K562 (cell line): ENCODE results near the gene PSORS1C2. TPM values are rescaled to one million over a fixed set of nuclear protein-coding genes. Genes with fewer than 3 reads are reported as not detected.

Experiments
- BACH1 ChIP-seq: fragments of 200-800 bp; sonication (Bioruptor generic); IDR thresholded peaks from 2 replicates; pipeline ENCODE4 v1.6.1; 2016; ENCODE audit warnings: missing genetic modification characterization, missing compliant biosample characterization
- ELF1 ChIP-seq: fragments of 200-800 bp; sonication (Bioruptor generic); IDR thresholded peaks from 2 replicates; pipeline ENCODE4 v1.6.1; 2016; ENCODE audit warnings: missing genetic modification characterization, missing compliant biosample characterization
- ETV5 ChIP-seq: sonication (generic); formaldehyde crosslinking; IDR thresholded peaks from 2 replicates; pipeline ENCODE4 v1.4.0; 2020; ENCODE audit warnings: low read depth, mild to moderate bottlenecking, missing genetic modification reagents
- HLTF ChIP-seq: fragments of 450-650 bp; IDR thresholded peaks from 2 replicates; pipeline ENCODE4 v1.6.1; 2016
- HNRNPUL1 ChIP-seq: fragments of 200-400 bp; formaldehyde crosslinking; IDR thresholded peaks from 2 replicates; pipeline ENCODE4 v1.6.1; 2017; ENCODE audit warnings: low read length
- JUNB ChIP-seq: fragments of 450-650 bp; formaldehyde crosslinking; conservative IDR thresholded peaks from 2 replicates; pipeline ENCODE4 v1.4.0; 2020; ENCODE audit warnings: mild to moderate bottlenecking
- MYNN ChIP-seq, 2 experiments: sonication (generic); formaldehyde crosslinking in 1 of 2; IDR thresholded peaks; 2 replicates each; pipeline versions ENCODE4 v1.5.0 to v1.6.1; 2016 to 2020; ENCODE audit warnings: antibody characterized with exemption in 1 of 2, missing genetic modification reagents in 1 of 2
- PTRF ChIP-seq: fragments of 450-650 bp; IDR thresholded peaks from 2 replicates; pipeline ENCODE4 v1.6.1; 2016; ENCODE audit warnings: mild to moderate bottlenecking, missing genetic modification characterization, missing compliant biosample characterization
- RCOR1 ChIP-seq, 2 experiments: IDR thresholded peaks; 2 replicates each; pipeline ENCODE4 v1.6.1; 2012; ENCODE audit warnings: low read depth in 2 of 2, low read length in 2 of 2, borderline replicate concordance in 1 of 2, improper control_type of control experiment in 1 of 2
- RHOXF2B ChIP-seq: fragments of 250-450 bp; sonication (Bioruptor Pico); conservative IDR thresholded peaks from 2 replicates; pipeline ENCODE4 v1.5.1; 2021
- SRSF1 ChIP-seq: fragments of 200-400 bp; formaldehyde crosslinking; IDR thresholded peaks from 2 replicates; pipeline ENCODE4 v1.6.1; 2017; ENCODE audit warnings: mild to moderate bottlenecking, low read depth, low read length, moderate library complexity
- ZKSCAN3 ChIP-seq: fragments of 250-450 bp; sonication (Bioruptor Pico); IDR thresholded peaks from 2 replicates; pipeline ENCODE4 v1.4.0; 2020
- ZNF695 ChIP-seq: fragments of 450-650 bp; formaldehyde crosslinking; IDR thresholded peaks from 2 replicates; pipeline ENCODE4 v1.4.0; 2020; ENCODE audit warnings: mild to moderate bottlenecking, moderate library complexity
- polyA plus RNA-seq, 8 experiments: library from polyadenylated mRNA; depleted of rRNA in 4 of 8; stranded (reverse) in 5 of 8; unstranded in 3 of 8; fragments of >200 nt; fragmentation: Nextera tagmentation in 2 of 8; fragmentation: Illumina TruSeq in 1 of 8; extraction: Ambion mirVana in 2 of 8; extraction: Trizol in 1 of 8; gene quantifications; 2 replicates each; pipeline versions ENCODE4 v1.2.1 to v1.2.3, GENCODE V29; 2011 to 2014; ENCODE audit warnings: inconsistent platforms in 1 of 8, missing spikeins in 1 of 8
- total RNA-seq, 7 experiments: library from RNA; depleted of rRNA in 6 of 7; stranded (reverse); fragments of >200 nt in 6 of 7; fragmentation: Illumina TruSeq in 2 of 7; extraction: Trizol in 2 of 7; gene quantifications; 2 replicates each; pipeline versions ENCODE4 v1.2.1 to v1.2.3, GENCODE V29; 2011 to 2021; ENCODE audit warnings: low replicate concordance in 1 of 7
- TF ChIP-seq, protein P1 (sequence below), 3 experiments: fragments of 200-800 bp in 1 of 3; fragments of 250-450 bp in 1 of 3; fragments of 450-650 bp in 1 of 3; sonication (Bioruptor Pico) in 1 of 3; sonication (Bioruptor generic) in 1 of 3; formaldehyde crosslinking in 1 of 3; IDR thresholded peaks; 2 replicates each; pipeline versions ENCODE4 v1.6.1 to v1.8.0; 2016 to 2022; ENCODE audit warnings: mild to moderate bottlenecking in 2 of 3, missing genetic modification characterization in 2 of 3, missing compliant biosample characterization in 1 of 3, moderate library complexity in 1 of 3
- TF ChIP-seq, protein P2 (sequence below): fragments of 150-350 bp; IDR thresholded peaks from 2 replicates; pipeline ENCODE4 v1.6.1; 2014; ENCODE audit warnings: low read depth, mild to moderate bottlenecking, low read length, borderline replicate concordance
- TF ChIP-seq, protein P3 (sequence below): fragments of 200-800 bp; sonication (Bioruptor generic); IDR thresholded peaks from 2 replicates; pipeline ENCODE4 v1.6.1; 2016; ENCODE audit warnings: missing genetic modification characterization, missing compliant biosample characterization

Gene PSORS1C2
- total and polyA plus RNA-seq, 9 of the 15 experiments (the other 6 are each of a cell fraction or from before 2014, with no cell fraction given) = not detected

DNA sequence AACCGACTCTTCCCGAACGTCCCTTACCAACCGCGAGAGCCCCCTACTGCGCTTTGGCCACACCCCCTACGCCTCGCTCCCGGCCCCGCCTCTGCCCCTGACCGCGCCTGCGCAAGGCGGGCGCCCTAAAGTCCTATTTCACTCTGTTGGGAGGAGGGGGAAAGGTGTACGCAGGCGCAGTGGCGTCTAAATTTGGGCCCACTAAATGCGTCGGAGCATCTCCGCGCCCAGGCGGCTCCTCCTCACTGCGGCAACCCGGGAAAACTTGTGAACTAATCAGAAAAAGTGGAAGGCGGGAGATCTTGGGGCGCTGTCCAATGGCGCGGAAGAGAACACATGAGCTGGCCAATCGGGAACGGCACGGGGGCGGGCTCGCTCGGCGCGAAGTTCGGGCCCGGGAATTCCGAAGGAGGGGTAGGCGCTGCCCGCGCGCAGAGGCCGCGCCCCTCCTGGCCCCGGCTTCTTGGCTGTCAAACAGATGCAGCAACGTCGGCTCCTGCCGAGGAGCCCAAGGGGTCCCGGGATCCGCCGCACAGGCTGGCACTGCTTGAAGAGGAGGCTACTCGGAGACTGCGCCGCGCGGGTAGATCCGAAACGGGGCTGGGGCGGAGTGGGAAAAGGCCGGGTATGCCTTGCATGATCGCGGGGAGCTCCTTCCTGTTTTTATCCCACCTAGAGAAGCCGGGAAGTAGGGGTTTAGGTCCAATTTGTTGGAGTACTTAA, 19.4 kb upstream of the PSORS1C2 start, which contains the start of gene TCF19 (continued):
- no peak for TF ChIP-seq RHOXF2B
- TF ChIP-seq SRSF1 = no peak
- TF ChIP-seq HNRNPUL1 = no peak
- TF ChIP-seq ETV5 = no peak
- no peak for TF ChIP-seq JUNB (CRISPR knock-in tag)
- TF ChIP-seq ELF1 (tag) = no peak
- no peak for TF ChIP-seq PTRF (tag)
- no peak for TF ChIP-seq ZNF695 (CRISPR knock-in tag)
- 0 out of 2 replicates have a peak, but pooled peaks have one; percentile 48 for TF ChIP-seq HLTF
- TF ChIP-seq RCOR1 (IDR thresholded peaks at IDR 0.05; ENCODE audit: borderline replicate concordance in 1 of 2, low read depth in 2 of 2, low read length in 2 of 2) = no peak; a peak in 1 of 4 replicates
- TF ChIP-seq MYNN (IDR thresholded peaks at IDR 0.05) = no peak
- TF ChIP-seq MYNN (CRISPR knock-in tag; IDR thresholded peaks at IDR 0.05) = no peak
- TF ChIP-seq, protein P1, sequence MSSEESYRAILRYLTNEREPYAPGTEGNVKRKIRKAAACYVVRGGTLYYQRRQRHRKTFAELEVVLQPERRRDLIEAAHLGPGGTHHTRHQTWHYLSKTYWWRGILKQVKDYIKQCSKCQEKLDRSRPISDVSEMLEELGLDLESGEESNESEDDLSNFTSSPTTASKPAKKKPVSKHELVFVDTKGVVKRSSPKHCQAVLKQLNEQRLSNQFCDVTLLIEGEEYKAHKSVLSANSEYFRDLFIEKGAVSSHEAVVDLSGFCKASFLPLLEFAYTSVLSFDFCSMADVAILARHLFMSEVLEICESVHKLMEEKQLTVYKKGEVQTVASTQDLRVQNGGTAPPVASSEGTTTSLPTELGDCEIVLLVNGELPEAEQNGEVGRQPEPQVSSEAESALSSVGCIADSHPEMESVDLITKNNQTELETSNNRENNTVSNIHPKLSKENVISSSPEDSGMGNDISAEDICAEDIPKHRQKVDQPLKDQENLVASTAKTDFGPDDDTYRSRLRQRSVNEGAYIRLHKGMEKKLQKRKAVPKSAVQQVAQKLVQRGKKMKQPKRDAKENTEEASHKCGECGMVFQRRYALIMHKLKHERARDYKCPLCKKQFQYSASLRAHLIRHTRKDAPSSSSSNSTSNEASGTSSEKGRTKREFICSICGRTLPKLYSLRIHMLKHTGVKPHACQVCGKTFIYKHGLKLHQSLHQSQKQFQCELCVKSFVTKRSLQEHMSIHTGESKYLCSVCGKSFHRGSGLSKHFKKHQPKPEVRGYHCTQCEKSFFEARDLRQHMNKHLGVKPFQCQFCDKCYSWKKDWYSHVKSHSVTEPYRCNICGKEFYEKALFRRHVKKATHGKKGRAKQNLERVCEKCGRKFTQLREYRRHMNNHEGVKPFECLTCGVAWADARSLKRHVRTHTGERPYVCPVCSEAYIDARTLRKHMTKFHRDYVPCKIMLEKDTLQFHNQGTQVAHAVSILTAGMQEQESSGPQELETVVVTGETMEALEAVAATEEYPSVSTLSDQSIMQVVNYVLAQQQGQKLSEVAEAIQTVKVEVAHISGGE (CRISPR knock-in tag; IDR thresholded peaks at IDR 0.05) = no peak
- TF ChIP-seq, protein P2, sequence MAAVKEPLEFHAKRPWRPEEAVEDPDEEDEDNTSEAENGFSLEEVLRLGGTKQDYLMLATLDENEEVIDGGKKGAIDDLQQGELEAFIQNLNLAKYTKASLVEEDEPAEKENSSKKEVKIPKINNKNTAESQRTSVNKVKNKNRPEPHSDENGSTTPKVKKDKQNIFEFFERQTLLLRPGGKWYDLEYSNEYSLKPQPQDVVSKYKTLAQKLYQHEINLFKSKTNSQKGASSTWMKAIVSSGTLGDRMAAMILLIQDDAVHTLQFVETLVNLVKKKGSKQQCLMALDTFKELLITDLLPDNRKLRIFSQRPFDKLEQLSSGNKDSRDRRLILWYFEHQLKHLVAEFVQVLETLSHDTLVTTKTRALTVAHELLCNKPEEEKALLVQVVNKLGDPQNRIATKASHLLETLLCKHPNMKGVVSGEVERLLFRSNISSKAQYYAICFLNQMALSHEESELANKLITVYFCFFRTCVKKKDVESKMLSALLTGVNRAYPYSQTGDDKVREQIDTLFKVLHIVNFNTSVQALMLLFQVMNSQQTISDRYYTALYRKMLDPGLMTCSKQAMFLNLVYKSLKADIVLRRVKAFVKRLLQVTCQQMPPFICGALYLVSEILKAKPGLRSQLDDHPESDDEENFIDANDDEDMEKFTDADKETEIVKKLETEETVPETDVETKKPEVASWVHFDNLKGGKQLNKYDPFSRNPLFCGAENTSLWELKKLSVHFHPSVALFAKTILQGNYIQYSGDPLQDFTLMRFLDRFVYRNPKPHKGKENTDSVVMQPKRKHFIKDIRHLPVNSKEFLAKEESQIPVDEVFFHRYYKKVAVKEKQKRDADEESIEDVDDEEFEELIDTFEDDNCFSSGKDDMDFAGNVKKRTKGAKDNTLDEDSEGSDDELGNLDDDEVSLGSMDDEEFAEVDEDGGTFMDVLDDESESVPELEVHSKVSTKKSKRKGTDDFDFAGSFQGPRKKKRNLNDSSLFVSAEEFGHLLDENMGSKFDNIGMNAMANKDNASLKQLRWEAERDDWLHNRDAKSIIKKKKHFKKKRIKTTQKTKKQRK = peak; percentile 92
- no peak for TF ChIP-seq ZKSCAN3 (CRISPR knock-in tag)
- TF ChIP-seq BACH1 (tag) = no peak
- TF ChIP-seq, protein P3, sequence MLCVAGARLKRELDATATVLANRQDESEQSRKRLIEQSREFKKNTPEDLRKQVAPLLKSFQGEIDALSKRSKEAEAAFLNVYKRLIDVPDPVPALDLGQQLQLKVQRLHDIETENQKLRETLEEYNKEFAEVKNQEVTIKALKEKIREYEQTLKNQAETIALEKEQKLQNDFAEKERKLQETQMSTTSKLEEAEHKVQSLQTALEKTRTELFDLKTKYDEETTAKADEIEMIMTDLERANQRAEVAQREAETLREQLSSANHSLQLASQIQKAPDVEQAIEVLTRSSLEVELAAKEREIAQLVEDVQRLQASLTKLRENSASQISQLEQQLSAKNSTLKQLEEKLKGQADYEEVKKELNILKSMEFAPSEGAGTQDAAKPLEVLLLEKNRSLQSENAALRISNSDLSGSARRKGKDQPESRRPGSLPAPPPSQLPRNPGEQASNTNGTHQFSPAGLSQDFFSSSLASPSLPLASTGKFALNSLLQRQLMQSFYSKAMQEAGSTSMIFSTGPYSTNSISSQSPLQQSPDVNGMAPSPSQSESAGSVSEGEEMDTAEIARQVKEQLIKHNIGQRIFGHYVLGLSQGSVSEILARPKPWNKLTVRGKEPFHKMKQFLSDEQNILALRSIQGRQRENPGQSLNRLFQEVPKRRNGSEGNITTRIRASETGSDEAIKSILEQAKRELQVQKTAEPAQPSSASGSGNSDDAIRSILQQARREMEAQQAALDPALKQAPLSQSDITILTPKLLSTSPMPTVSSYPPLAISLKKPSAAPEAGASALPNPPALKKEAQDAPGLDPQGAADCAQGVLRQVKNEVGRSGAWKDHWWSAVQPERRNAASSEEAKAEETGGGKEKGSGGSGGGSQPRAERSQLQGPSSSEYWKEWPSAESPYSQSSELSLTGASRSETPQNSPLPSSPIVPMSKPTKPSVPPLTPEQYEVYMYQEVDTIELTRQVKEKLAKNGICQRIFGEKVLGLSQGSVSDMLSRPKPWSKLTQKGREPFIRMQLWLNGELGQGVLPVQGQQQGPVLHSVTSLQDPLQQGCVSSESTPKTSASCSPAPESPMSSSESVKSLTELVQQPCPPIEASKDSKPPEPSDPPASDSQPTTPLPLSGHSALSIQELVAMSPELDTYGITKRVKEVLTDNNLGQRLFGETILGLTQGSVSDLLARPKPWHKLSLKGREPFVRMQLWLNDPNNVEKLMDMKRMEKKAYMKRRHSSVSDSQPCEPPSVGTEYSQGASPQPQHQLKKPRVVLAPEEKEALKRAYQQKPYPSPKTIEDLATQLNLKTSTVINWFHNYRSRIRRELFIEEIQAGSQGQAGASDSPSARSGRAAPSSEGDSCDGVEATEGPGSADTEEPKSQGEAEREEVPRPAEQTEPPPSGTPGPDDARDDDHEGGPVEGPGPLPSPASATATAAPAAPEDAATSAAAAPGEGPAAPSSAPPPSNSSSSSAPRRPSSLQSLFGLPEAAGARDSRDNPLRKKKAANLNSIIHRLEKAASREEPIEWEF = no peak
